Stimulated activated CD4-positive, alpha-beta T cell treated with anti-CD3 and anti-CD28 coated beads, Interleukin-15, amount 100 ng/mL, for 48 hours (primary cell): Measurements from ENCODE around the gene STX3.
"Not testable (repeated sequence)": the region's sequence is repeated elsewhere in the genome, so short reads cannot be mapped to it uniquely, and the experiment has no call there.

ENCODE experiments used
- DNase-seq, 2 donors: peaks; one replicate each; pipeline ENCODE4 v3.0.0-alpha.2; 2020; ENCODE audit warnings: low read depth in 2 of 2

The STX3 gene

GRCh38 chr11:59841514-59841913 is 86.3 kb downstream of the STX3 start:
- no peak for DNase-seq

- no peak for DNase-seq
Measured at GRCh38 chr11:59842316-59842715, 87.1 kb downstream of the STX3 start.

GRCh38 chr11:59845399-59845798 is 90.2 kb downstream of the STX3 start, which contains the start of gene CBLIF:
TSS of gene CBLIF (minus strand) at chr11:59845499. CDS start at chr11:59845453, 46 bp downstream.
- DNase-seq, result no peak

- no peak for DNase-seq
Measured at GRCh38 chr11:59846556-59846955, 91.4 kb downstream of the STX3 start.

GRCh38 chr11:59847626-59848025 is 92.5 kb downstream of the STX3 start:
- DNase-seq, result no peak

- DNase-seq, result not testable (repeated sequence)
Measured at GRCh38 chr11:59848439-59848838, 93.3 kb downstream of the STX3 start.

- no peak for DNase-seq
Measured at GRCh38 chr11:59849129-59849528, 94.0 kb downstream of the STX3 start.

GRCh38 chr11:59849551-59849950 is 94.4 kb downstream of the STX3 start:
- not testable (repeated sequence) for DNase-seq

- DNase-seq, result not testable (repeated sequence)
Measured at GRCh38 chr11:59851416-59851815, 96.2 kb downstream of the STX3 start.

GRCh38 chr11:59854871-59855270 is 99.7 kb downstream of the STX3 start:
- DNase-seq, result no peak
